Prostate gland (tissue), 2 donors: Measurements from ENCODE around the gene RAB35.

ENCODE experiments used
- POLR2A ChIP-seq: fragments of 450-650 bp; IDR thresholded peaks from one replicate; pipeline ENCODE4 v1.6.1; 2016; ENCODE audit warnings: antibody characterized with exemption, mild to moderate bottlenecking
- POLR2AphosphoS5 ChIP-seq: sonication (generic); formaldehyde crosslinking; IDR thresholded peaks from one replicate; pipeline ENCODE4 v1.6.1; 2017; ENCODE audit warnings: antibody characterized with exemption
- TF ChIP-seq, protein P1 (sequence below), 4 experiments: fragments of 200-600 bp in 2 of 4; fragments of 450-650 bp in 2 of 4; sonication (generic) in 2 of 4; IDR thresholded peaks; 1 replicate in 3 of 4; 2 replicates in 1 of 4; pipeline ENCODE4 v1.5.1; 2016 to 2019; ENCODE audit warnings: antibody characterized with exemption in 4 of 4, mild to moderate bottlenecking in 2 of 4, moderate library complexity in 2 of 4

DNA sequence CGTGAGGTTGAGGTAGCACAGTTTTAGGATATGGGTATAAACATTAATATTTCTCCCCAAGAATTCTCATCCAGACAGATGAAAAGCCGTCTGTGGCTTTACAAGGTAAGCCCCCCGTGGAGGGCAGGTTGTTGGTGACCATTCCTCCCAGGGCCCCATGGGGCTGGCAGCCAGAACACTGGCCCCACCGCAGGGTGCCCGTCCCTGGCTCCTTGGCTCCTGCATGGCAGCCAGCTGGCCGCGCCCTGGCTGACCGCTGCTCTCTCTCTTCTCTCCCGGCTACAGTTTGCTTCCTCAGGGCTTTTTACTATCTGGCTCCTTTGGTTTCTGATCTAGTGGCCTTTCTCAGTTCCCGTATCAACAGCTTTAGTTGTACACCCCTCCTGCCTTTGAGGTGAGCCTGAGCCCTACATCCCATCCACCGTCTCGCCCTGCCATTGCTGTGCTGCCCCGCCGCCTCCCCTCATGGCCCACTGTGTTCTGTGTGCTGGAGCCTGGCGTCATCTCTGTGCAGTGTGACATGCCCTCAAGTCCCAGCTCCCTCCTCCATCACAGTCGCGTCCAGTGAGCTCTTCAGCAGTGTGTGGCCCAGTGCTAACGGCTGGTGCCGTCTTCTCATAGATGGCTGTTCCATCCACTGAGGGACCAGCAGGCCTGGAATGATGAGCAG lies 25.8 kb downstream of the RAB35 start:
- TF ChIP-seq POLR2A (no peak), POLR2AphosphoS5 (no peak)
- TF ChIP-seq, protein P1, sequence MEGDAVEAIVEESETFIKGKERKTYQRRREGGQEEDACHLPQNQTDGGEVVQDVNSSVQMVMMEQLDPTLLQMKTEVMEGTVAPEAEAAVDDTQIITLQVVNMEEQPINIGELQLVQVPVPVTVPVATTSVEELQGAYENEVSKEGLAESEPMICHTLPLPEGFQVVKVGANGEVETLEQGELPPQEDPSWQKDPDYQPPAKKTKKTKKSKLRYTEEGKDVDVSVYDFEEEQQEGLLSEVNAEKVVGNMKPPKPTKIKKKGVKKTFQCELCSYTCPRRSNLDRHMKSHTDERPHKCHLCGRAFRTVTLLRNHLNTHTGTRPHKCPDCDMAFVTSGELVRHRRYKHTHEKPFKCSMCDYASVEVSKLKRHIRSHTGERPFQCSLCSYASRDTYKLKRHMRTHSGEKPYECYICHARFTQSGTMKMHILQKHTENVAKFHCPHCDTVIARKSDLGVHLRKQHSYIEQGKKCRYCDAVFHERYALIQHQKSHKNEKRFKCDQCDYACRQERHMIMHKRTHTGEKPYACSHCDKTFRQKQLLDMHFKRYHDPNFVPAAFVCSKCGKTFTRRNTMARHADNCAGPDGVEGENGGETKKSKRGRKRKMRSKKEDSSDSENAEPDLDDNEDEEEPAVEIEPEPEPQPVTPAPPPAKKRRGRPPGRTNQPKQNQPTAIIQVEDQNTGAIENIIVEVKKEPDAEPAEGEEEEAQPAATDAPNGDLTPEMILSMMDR (IDR thresholded peaks at IDR 0.05): no peak
